Activated CD4-positive, alpha-beta T cell treated with anti-CD3 and anti-CD28 coated beads for 1 hour (primary cell): Measurements from ENCODE around the gene RAX.

Source experiments
- DNase-seq: peaks from one replicate; pipeline ENCODE4 v3.0.0-alpha.2; 2020

Gene RAX

GRCh38 chr18:59238385-59238784 lies 34.9 kb downstream of the RAX start:
- no peak for DNase-seq

GRCh38 chr18:59233017-59233410 lies 40.2 kb downstream of the RAX start:
- no peak for DNase-seq

- no peak for DNase-seq
Measured at GRCh38 chr18:59232309-59233016, 40.8 kb downstream of the RAX start.

- no peak for DNase-seq
Measured at GRCh38 chr18:59231877-59232276, 41.4 kb downstream of the RAX start.

GRCh38 chr18:59231114-59231513 lies 42.1 kb downstream of the RAX start:
- DNase-seq: no peak

GRCh38 chr18:59229701-59230443 lies 43.4 kb downstream of the RAX start:
- no peak for DNase-seq

- no peak for DNase-seq
Measured at GRCh38 chr18:59229191-59229590, 44.1 kb downstream of the RAX start.

- DNase-seq: no peak
Measured at GRCh38 chr18:59228351-59228750, 44.9 kb downstream of the RAX start.

- DNase-seq: no peak
Measured at GRCh38 chr18:59222341-59222740, 50.9 kb downstream of the RAX start.

- DNase-seq: no peak
Measured at GRCh38 chr18:59220784-59221765, 52.2 kb downstream of the RAX start.

GRCh38 chr18:59220164-59220783 lies 53.0 kb downstream of the RAX start:
- no peak for DNase-seq

GRCh38 chr18:59219672-59220163 lies 53.5 kb downstream of the RAX start, which contains the start of gene GRP:
Gene GRP (plus strand): TSS chr18:59220158. CDS start chr18:59220266, 108 bp downstream.
- no peak for DNase-seq

- no peak for DNase-seq
Measured at GRCh38 chr18:59218018-59218417, 55.2 kb downstream of the RAX start.
